ENCODE measurements around the gene LYVE1. TPM values are rescaled to one million over a fixed set of nuclear protein-coding genes. Genes with fewer than 3 reads are reported as not detected.

Gene LYVE1
- total RNA-seq, 1 donor from 2014 or later, result 95.2 TPM

DNA sequence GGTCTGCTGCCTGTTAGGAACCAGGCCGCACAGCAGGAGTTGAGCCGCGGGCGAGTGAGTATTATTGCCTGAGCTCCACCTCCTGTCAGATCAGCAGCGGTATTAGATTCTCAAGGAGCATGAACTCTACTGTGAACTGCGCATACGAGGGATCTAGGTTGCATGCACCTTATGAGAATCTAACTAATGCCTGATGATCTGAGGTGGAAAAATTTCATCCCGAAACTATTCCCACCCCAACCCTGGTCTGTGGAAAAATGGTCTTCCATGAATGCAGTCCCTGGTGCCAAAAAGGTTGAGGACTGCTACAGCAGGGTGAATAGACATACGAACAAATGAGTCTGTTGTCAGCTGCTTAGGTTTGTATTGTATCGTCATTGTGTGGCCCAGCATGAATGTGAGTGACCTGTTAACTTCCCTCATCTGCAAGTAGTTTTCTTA lies 57.3 kb downstream of the LYVE1 start:
- intact Hi-C loops (cut with DNase I), result no loop called here
- TF ChIP-seq, protein P1, sequence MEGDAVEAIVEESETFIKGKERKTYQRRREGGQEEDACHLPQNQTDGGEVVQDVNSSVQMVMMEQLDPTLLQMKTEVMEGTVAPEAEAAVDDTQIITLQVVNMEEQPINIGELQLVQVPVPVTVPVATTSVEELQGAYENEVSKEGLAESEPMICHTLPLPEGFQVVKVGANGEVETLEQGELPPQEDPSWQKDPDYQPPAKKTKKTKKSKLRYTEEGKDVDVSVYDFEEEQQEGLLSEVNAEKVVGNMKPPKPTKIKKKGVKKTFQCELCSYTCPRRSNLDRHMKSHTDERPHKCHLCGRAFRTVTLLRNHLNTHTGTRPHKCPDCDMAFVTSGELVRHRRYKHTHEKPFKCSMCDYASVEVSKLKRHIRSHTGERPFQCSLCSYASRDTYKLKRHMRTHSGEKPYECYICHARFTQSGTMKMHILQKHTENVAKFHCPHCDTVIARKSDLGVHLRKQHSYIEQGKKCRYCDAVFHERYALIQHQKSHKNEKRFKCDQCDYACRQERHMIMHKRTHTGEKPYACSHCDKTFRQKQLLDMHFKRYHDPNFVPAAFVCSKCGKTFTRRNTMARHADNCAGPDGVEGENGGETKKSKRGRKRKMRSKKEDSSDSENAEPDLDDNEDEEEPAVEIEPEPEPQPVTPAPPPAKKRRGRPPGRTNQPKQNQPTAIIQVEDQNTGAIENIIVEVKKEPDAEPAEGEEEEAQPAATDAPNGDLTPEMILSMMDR (IDR thresholded peaks at IDR 0.05), result no peak
- ATAC-seq, result no peak

More for the DNA sequence above, 57.3 kb downstream of the LYVE1 start:
- H3K4me1 ChIP-seq, result peaks cover 7% of the 10 kb centered on the region
- DNase-seq, result no peak
- H3K27me3 ChIP-seq (ENCODE audit: low read depth), result no peaks in the 10 kb centered on the region
- no peak overlapping the region for H3K27ac ChIP-seq
- no peaks in the 10 kb centered on the region for H3K9me3 ChIP-seq
- H3K4me3 ChIP-seq, result no peak overlapping the region
- H3K36me3 ChIP-seq, result peaks cover 28% of the 10 kb centered on the region

Other genes with a start within 250 kb of the LYVE1 start
- 9.8 TPM for gene AMPD3, start 113.4 kb downstream of the LYVE1 start, total RNA-seq
- gene RNF141, start 27.5 kb downstream of the LYVE1 start, total RNA-seq, result 55.2 TPM
- gene IRAG1, start 125.1 kb upstream of the LYVE1 start, total RNA-seq, result 12.9 TPM
- gene CTR9, start 182.6 kb upstream of the LYVE1 start, total RNA-seq, result 30.2 TPM
- gene EIF4G2, start 240.3 kb upstream of the LYVE1 start, total RNA-seq, result 778 TPM